Measurements from ENCODE around the gene OXSR1.
"Not testable (repeated sequence)": the region's sequence is repeated elsewhere in the genome, so short reads cannot be mapped to it uniquely, and the experiment has no call there.

OXSR1 gene

GRCh38 chr3:38128303-38128655, 37.1 kb upstream of the OXSR1 start:
- DNase-seq, result no peak

GRCh38 chr3:38129058-38129457, 36.3 kb upstream of the OXSR1 start:
- no peak for DNase-seq

- DNase-seq, result no peak
Measured at GRCh38 chr3:38130631-38131065, 34.7 kb upstream of the OXSR1 start.

GRCh38 chr3:38131621-38132369, 33.5 kb upstream of the OXSR1 start:
- DNase-seq, result no peak

- no peak for DNase-seq
Measured at GRCh38 chr3:38133209-38133556, 32.2 kb upstream of the OXSR1 start.

GRCh38 chr3:38133557-38134405, 31.6 kb upstream of the OXSR1 start:
- DNase-seq, result no peak

GRCh38 chr3:38134517-38135143, 30.7 kb upstream of the OXSR1 start:
- not testable (repeated sequence) for DNase-seq

- DNase-seq, result not testable (repeated sequence)
Measured at GRCh38 chr3:38135621-38136277, 29.6 kb upstream of the OXSR1 start.

- no peak for DNase-seq
Measured at GRCh38 chr3:38136393-38136776, 29.0 kb upstream of the OXSR1 start.

GRCh38 chr3:38136777-38137614, 28.3 kb upstream of the OXSR1 start, which contains the start of gene ACAA1:
ACAA1 (minus strand) TSS chr3:38137127; CDS start chr3:38137035, 92 bp downstream.
- peak; percentile 99 for DNase-seq

GRCh38 chr3:38137615-38138348, 27.6 kb upstream of the OXSR1 start:
- no peak for DNase-seq

GRCh38 chr3:38138349-38139190, 26.8 kb upstream of the OXSR1 start, which contains the start of gene MYD88:
MYD88 (plus strand) TSS chr3:38138661; CDS start chr3:38138701, 40 bp downstream.
- peak; percentile 60 for DNase-seq

- no peak for DNase-seq
Measured at GRCh38 chr3:38139191-38139590, 26.1 kb upstream of the OXSR1 start.

- no peak for DNase-seq
Measured at GRCh38 chr3:38139652-38140051, 25.7 kb upstream of the OXSR1 start.

- no peak for DNase-seq
Measured at GRCh38 chr3:38140326-38141172, 24.8 kb upstream of the OXSR1 start.

- no peak for DNase-seq
Measured at GRCh38 chr3:38141173-38141951, 24.0 kb upstream of the OXSR1 start.

GRCh38 chr3:38141952-38142273, 23.4 kb upstream of the OXSR1 start:
- DNase-seq, result no peak

GRCh38 chr3:38142959-38143358, 22.4 kb upstream of the OXSR1 start:
- no peak for DNase-seq

- DNase-seq, result no peak
Measured at GRCh38 chr3:38143511-38143910, 21.8 kb upstream of the OXSR1 start.
